NCI-H1694 treated with DMSO at 0.1 percent for 48 hours (cell line): ENCODE data around the gene CDKAL1.
"Not testable (repeated sequence)": the region's sequence is repeated elsewhere in the genome, so short reads cannot be mapped to it uniquely, and the experiment has no call there.

Experiments used
- DNase-seq: peaks from one replicate; lab custom pipeline; 2025; lab: John Stamatoyannopoulos, UW

CDKAL1 gene

DNA sequence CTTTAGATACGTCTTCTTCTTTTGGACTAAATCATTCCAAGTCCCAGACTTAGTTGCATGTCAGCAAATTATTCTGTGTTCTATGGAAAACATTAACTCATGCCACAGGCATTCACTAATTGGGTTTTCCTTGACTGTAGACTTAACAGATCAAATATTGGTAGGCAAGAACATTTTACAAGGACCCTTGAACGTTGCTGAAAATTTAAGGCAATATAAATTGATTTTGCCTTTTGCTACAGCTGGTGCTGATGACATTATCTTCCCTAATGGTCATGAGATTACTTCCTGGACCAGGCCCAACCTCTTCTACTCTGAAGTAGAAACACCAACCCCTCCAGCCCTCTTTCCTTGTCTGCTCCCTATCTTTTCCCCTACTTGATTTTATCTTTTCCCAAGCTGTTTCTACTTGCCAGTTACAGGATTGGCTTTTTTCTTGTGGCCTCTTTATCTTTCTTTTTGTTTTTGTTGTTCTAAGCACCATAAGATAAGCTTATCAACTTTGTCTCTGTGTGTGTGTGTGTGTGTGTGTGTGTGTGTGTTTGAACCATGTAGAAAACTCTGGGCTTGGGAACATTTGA lies 545.3 kb downstream of the CDKAL1 start:
- no peak for DNase-seq

DNA sequence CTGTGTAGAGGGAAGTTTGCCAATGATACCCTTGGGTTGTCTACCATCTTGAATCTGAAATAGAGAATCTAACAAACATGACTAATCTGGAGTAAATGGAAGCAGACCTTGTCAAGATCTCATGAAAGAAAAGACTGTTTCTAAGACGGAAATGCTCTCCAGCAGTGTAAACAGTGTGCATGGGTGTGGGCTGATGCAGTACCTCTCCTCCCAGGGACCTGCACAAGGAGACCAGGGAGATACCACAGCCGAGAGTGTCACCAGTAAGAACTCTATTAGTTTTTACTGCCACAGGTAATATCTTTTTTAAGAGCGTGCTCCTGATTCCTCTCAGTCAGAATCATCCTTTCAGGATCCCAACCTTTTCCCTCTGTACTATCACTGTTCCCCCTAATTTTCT lies 546.0 kb downstream of the CDKAL1 start:
- DNase-seq: no peak

DNA sequence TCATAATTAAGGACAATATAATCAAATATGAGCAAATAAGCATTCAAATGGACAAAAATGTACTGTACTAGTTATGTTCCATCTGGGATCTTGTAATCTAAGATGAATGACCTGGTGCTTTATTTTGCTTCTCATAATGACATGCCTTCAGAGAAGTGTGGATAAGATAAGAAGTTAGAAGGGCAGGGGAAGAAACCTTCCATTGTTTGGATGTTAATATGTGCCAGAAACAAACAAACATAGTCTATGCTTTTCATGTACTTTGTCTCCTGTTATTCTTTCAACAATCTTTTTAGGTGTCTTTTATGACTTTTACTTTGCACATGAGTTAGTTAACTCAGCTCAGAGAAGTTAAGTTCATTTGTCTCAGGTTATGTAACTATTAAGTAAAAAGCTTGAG lies 547.8 kb downstream of the CDKAL1 start:
- DNase-seq: no peak

DNA sequence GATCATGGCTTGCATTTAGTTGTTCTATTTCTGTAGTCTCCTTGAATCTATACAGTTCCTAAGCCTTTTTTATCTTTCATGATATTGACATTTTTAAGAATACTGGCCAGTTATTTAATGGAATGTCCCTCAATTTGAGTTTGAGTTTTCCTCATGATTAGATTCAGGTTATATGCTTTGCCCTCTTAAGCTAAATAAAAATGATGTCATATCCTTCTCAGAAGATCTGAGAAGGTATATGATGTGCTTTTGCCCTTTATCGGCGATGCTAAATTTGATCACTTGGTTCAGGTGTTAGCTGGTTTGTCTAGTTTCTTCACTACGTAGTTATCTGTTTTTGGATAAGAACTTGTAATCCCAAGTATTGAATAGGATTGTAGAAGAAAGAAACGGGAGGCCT lies 549.5 kb downstream of the CDKAL1 start:
- DNase-seq: no peak

DNA sequence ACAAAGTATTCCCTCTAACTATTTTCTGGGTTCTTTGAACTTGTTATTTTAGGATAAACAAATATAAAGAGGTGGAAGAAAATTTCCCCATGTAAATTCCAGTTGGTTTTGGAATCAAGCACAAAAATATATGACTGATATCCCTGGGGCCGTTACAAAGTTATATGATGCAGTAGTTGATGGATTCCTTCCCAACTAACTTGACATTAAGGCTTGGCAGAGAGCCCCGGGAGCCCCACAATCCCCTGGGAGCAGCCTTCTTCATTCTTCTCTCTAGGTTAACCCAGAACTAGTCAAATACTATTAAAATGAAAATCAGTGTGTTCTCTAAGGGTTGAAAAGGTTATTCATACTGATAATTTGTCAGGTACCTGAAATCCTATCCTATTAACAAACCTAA lies 550.4 kb downstream of the CDKAL1 start:
- no peak for DNase-seq

DNA sequence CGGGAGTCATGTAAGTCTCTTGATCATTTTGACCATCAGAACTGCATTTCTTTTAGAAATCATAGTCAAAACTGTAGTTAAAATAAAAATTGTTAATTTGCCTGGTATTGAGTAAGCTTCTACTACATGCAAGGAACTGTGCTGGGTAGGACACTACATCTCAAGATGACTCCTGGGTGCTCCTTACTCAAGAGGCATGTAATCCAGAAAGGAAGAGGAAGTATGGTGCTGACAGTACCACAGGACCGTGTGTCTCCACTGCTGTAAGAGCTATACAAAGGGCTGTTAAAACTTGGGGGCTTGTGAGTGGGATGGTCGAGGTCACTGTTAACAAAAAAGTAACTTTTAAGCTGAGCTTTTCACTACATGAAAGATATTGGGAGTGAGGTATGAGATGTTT lies 551.0 kb downstream of the CDKAL1 start:
- no peak for DNase-seq

DNA sequence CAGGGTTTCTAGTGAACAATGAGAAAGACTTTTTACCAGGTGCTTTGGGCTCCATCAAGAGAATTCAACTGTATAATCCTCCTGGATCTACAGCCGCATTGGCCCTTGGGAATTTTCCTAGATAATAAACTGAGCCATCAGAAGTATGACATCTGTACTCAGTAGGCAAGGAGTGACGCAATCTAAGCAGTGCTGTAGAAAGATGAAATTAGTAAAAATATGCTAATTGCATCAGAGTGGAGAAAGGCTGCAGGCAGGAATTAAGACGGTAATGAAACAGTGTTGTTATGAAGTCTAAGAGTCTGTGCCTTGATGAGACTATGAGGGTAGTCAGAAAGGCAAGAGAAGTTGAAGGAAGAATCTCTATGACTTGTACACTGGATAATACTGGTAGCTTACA lies 551.4 kb downstream of the CDKAL1 start:
- no peak for DNase-seq

DNA sequence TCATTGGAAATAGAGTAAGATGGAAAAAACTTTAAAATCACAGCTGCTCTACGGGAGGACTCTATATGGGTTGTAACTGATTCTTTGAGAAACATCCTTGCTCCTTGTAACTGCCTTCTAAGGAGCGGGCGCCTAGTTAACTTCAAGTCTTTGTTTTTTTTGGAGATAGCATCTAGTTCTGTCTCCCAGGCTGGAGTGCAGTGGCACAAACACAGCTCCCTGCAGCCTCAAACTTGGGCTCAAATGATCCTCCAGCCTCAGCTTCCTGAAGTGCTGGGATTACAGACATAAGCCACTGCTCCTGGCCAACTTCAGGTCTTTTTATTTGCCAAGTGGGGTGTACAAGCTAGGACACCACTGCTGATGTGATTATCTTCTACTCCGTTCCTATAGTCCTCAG lies 552.9 kb downstream of the CDKAL1 start:
- DNase-seq: no peak

DNA sequence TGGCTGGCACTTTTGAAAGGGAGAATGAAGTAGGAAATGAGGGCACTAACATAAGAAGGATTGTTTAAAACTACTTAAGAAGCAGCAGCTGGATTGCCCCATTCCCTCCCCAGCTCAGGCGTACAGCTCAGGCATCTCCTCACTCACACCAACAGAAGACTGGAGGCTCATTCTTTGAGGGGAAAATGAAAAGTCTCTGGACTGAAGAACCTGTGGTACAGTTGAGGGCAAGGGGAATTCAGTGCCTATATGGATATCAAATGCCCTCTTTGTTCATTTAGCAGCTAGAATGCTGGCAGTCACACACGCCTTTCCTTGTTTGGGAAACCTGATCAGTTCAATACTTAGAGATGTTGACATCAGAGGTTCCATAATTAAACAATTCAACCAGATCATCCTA lies 557.2 kb downstream of the CDKAL1 start:
- DNase-seq: no peak

DNA sequence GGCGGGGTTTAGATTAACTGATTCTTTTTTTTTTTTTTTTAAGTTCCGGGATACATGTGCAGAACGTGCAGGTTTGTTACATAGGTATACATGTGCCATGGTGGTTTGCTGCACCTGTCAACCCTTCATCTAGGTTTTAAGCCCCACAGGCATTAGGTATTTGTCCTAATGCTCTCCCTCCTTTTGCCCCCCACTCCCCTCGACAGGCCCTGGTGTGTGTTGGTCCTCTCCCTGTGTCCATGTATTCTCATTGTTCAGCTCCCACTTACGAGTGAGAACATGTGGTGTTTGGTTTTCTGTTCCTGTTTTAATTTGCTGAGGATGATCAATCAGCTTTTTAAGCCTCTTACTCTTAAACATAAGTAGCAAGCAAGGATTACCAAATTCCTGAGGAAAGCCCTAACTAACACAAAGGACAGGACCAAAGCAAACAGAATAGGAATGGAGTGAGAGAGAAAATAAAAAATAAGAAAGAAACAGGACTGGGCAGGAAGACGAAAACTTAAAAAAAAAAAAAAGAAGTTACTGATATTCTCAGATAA lies 558.0 kb downstream of the CDKAL1 start:
- not testable (repeated sequence) for DNase-seq

DNA sequence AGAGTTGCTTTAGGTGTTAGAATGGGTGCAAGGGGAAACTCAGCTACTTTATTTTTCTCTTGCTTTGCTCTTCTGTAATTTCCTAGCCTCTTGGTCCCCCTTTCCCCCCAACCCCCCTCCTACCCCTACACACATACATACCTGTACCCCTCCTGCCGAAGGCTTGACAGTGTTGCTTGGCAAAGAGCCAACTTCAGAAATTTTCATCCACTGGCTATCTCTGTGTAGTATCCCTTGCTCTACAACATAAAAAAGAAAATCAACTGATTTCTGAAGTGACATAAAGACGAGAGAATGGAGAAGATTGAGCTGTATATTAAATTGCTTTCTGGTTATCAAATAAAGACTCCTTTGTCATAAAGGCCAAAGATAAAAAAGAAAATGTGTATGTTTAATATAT lies 561.2 kb downstream of the CDKAL1 start:
- DNase-seq: no peak

DNA sequence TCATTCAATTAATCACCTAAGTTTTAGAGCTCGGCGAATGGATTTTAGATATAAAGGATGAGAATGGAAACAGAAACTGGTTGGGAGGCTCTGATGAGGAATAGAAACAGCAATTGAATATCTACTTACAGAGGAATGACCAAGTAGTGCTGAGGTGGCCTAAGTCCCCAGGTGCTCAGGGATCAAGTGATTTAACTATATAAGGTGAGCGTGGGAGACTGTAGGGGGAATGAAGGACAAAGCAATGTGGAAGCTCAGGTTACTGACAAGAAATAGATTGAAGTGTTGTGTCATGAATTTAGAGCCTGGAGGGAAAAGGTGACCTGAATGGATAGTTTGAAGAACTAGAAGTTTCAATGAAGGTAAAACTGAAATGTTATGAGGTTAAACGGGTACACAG lies 563.9 kb downstream of the CDKAL1 start:
- no peak for DNase-seq

DNA sequence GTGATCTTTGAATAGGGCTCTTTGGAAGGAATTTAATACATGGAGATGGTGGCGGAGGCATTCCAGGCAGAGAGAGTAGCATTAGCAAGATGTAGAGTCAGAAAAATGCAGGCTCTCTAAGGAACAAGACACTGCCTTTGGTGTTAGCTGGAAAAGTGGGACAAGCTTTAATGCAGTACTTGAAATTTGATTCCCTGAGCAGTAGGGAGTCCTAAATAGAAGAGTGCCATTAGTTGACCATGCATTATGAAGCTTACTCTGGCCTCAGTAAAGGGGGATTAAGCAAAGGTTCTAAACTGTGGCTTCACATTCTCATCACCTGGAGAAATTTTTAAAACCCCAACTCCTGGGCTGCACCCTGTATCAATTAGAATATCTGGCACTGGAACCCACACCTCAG lies 564.5 kb downstream of the CDKAL1 start:
- DNase-seq: no peak

DNA sequence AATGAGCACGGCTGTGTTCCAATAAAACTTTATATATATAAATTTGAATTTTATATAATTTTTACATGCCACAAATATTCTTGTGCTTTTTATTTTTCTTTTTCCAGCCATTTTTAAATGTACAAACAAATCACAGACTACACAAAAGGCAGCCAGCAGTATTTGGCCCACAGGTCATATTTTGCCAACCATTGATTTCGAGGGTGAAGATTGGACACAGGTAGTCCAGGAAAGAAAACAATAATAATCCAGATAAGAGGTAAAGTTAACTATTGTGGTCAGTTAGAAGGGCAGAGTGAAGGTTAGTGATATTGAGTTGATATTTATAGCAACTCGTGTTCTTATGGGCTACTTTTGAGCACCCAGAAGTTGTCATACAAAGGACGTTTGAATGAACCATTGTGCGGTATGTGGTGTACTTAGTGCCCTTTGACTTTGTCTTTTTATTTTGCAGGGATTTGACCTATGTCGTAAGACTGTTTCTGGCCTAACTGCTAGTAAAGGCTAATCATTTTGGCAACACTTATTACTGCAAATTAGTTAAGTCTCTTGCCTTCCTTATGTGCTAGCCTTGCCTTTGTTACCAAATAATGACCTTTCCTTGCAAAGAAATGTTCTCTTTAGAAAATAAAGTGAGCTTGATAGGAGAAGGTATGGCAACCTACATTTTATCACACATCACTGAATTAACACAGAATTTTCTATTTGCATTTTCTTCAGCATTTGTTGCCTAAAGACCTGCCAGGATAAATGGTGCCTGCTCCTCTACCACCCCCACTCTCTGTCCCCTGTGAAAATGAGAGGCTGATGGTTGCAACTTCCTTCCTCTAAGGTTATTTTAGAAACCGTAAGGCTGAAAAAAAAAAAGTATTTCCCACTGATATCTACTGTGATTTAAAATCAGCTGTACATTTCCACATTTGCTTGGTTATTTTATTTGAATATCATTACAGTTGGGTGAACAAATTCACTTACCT lies 565.4 kb downstream of the CDKAL1 start:
- DNase-seq: no peak

DNA sequence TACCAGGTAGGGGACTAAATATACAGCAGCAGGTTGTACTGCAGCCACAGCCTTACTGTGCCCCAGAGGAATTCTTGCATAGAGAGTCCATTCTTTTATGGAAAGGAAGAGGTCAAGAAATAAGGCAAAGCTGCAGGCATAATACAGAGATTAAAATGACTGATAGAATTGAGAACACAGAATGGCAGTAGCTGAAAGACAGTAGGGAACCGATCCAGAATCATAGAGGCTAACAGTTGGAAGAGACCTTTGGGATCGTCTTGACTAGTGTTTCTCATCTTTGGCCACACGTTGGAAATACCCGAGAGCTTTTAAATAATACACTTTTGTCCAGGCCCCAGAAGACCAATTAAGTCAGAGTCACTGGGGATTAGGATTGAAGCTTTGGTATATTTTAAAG lies 566.7 kb downstream of the CDKAL1 start:
- DNase-seq: no peak

DNA sequence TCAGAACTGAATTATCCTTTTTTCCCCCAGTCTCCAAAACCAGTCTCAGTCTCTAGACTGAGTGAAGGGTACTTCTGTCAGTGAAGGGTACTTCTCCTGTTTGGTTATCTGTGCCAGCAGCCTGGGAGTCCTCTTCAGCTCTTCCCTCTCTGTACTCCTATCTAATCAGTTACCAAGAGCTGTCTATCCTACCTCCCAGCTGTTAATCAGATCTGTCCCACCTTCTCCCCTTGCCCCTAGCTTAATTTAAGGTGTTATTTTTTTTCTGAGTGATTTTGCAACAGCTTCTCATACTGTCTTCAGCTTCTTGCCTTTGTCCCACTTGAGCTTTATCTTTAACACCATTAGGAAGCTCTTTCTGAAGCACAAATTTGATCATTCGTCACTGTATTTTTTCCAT lies 567.4 kb downstream of the CDKAL1 start:
- no peak for DNase-seq

DNA sequence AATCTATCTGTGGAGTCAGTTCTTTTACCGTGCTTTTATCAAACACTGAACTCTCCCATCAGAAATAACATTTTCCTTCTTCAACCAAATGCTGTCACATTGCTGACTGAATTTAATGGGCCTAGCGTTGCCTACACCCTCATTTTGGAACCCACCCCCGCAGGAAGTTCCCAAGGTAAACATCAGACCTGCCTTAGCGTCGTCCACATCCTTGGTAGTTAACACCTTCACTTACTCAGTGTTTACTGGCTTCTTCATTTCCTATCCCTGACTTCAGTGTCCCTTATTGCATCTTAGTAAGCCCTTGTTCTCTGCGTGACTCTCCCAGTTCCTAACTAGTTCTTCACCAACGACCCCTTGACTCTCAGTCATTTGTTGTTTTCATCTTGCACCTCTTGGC lies 567.9 kb downstream of the CDKAL1 start:
- DNase-seq: no peak

DNA sequence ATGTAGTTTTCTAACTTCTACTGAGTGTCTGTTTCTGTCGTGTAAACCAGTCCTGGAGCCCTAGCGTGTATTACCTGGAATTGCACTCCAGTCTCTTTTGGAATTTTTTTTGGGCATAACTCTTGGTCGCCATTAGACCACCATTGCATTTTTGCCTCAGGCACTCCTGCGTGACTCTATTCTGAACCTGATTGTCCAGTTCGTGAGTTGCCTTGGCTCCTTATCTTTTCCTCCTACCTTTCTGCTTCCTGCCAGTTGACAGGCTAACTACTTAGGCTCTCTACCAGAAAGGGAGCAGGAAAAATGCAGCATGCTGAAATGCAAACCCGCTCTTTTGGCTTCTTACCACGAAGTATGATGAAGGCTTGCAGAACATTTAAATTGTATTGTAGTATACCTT lies 568.4 kb downstream of the CDKAL1 start:
- DNase-seq: no peak

DNA sequence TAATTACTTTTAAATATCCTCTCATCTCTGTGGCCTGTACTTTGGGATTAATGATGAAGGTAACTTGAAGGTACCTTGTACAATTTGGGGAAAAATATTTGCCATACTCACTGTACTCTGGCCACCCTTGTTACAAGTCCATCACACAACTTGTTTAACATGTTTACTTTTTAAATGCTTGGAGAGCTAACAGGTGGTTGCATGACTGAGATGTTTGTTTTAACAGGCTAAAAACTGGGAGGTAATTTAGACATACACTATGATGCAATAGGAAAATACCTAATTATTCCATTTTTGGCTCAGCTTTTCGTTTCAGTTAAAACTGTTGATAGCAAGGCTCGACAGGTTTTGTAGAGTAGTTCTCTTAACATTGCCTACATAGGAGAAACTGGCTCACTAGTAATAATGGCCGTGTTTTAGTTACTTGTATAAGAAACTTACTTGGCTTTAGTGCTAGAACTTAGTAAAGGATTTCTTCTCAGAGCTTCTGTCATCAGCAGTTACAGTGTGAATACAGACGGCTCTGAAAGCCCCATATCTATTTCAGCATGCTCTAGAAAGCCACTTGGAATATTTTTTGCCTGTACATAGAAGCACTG lies 569.5 kb downstream of the CDKAL1 start:
- DNase-seq: no peak

DNA sequence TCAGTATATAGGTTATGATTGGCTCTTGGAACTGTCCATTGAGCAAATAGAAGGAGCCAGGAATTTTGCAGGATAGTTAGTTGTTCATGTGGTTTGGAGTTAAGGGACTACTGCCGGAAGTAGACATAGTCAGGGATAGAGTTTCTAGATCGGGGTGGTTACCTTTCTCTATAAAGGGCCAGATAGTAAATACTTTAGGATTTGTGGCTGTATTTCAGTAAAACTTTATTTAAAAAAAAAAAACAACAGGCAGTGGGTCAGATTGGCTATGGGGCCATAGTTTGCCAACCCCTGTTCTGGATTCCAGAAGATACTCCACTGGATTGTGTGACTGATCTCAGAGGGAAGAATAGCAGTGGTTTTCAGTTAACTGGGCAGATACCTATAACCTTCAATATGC lies 570.0 kb downstream of the CDKAL1 start:
- DNase-seq: no peak

DNA sequence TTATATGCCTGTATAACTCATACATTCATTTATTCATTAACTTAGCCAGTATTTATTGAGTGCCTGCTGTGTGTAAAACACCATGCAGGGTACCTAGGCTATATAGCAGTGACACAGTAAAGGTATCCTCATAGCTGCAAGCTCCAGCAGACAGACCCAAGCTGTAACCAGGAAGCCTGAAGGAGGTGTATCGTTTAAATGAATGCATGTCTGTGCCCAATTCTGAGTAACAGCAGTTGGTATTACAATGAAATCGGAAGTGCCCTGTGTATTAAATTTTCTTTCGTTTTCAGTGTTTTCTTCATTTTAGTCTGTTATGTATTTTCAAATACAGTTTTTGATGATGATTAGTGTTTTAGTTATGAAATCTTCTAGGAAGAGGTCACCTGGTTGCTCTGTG lies 573.5 kb downstream of the CDKAL1 start:
- DNase-seq: no peak

DNA sequence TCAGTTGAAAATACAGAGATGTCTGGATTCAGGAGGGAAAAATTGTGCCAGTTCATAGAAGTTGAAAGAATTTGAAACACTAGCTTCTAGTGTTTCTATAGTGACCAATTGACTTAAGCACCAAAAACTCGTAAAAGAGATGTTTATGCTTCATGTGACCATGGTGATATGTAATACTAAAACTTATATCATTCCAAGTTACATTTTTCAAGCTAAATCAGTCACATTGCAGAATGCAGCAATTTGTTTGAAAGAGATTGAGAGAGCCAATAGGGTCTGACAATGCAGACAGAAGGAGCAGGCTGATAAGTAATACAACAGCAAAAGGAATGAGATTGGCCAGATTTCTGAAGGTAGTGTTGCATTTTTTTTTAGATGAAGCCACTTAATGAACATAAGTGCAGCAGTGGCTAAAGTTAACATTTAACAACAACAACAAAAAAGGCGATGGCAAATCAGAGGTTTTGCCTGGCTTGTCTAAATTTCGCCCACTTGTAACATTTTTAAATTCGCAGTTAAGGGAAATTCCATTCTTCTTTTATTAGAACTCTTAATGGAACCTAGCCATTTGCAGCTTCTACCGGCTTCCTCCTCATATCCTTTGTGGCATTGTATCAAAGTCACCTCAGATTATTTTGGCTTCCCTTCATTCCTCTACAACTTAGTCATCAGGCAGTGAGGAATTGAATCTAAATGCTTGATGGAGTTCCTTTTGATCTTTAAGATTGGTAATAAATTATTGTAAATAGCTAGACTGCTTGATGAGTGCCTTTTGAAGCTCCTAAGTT lies 575.3 kb downstream of the CDKAL1 start:
- no peak for DNase-seq
